Fibroblast of skin of scalp (primary cell): ENCODE results near the gene MIGA1.
"Not testable (repeated sequence)": the region's sequence is repeated elsewhere in the genome, so short reads cannot be mapped to it uniquely, and the experiment has no call there.

Experiments used
- DNase-seq: peaks from one replicate; pipeline ENCODE4 v3.0.0-alpha.2; 2013

MIGA1 gene

DNA sequence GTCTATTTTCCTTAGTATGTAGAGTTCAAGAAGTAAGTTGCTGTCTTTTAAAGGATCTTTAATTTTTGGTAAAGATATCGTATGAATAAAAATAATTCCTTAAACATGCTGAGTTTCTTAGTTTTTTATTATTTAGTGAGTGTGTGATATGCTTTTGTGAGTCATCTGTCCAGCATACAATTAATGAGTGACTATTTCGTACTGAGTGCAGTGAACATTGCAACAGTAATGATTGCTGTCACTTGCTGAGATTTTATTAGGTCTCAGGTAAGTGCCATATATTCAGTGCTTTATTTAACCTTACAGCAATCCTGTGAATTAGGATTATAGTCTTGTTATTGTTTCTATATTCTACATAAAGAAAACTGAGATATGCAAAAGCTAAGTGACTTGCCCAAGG lies 22.6 kb downstream of the MIGA1 start:
- DNase-seq, result no peak

DNA sequence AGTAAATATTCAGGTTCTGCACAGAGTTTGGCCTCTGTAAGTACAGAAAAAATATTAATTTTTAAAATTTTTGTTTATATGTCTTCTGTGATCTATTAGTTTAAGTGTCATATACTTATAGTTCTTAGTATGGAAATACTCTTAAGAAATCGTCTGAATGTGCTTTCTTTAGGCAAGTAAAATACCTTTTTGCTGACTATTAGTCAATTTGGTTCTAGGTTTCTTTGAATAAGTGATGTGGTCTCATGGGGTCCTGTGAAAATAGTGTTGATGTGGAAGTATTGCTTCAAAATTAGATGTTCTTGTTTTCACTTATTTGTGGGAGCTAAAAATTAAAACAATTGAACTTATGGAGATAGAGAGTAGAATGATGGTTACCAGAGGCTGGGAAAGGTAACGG lies 23.9 kb downstream of the MIGA1 start:
- DNase-seq, result no peak

- not testable (repeated sequence) for DNase-seq
These were observed 30.5 kb downstream of the MIGA1 start for GRCh38 chr1:77809787-77810462.

DNA sequence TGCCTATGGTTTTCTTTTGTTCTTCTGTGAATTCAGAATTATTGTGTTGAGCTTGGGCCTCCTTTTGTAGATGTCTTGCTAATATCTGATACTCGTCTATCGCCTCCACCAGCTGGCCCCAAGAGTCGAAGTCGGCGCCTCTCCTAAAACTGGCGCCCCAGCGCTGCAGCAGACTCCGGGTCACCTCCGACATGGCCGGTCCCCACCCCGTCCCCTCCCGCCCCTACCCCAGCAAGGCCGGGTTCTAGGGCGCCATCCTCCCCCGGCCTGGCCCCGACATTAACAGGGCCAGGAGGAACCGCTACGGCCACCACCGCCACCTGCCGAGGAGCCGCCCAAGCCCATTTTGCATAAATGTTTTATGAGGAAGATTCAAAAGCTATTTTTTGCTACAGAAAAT lies 32.1 kb downstream of the MIGA1 start:
- DNase-seq, result not testable (repeated sequence)

- DNase-seq, result no peak
These were observed 38.1 kb downstream of the MIGA1 start for GRCh38 chr1:77817368-77818209.

GRCh38 chr1:77820121-77820520 lies 40.7 kb downstream of the MIGA1 start:
- no peak for DNase-seq

- DNase-seq, result peak; percentile 82
These were observed 44.6 kb downstream of the MIGA1 start for GRCh38 chr1:77824079-77824478.

GRCh38 chr1:77824694-77825093 lies 45.2 kb downstream of the MIGA1 start:
- no peak for DNase-seq

DNA sequence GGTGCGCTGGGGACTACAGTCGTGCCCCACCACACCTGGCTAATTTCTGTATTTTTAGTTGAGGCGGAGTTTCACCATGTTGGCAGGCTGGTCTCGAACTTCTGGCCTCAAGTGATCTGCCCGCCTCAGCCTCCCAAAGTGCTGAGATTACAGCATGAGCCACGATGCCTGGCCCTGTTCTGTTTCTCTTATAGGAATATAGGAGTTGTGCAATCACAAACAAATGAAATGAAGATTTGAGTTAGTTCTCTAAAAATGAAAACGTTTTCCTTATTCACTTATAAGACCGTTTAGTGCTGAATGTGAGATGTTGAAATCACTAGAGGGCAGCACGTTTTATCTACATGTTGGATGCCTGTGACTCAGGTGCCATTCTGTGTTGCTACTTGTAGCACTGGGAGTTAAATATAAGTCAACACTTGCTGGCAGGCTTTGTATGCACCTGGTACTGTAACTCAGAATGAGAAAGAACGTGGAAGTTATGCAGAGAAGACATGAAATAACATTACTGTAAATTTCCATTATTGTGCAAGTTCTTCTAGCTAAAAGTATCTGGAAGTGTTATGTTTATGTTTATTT lies 45.8 kb downstream of the MIGA1 start:
- peak; percentile 59 for DNase-seq

DNA sequence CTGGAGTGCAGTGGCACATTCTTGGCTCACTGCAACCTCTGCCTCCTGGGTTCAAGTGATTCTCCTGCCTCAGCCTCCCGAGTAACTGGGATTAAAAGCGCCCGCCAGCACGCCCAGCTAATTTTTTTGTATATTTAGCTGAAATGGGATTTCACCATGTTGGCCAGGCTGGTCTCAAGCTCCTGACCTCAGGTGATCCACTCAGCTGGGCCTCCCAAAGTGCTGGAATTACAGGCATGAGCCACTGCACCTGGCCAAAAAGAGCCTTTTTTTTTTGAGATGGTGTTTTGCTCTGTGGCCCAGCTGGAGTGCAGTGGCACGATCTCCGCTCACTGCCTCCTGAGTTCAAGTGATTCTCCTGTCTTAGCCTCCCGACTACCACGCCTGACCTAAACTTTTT lies 47.4 kb downstream of the MIGA1 start:
- DNase-seq, result not testable (repeated sequence)

DNA sequence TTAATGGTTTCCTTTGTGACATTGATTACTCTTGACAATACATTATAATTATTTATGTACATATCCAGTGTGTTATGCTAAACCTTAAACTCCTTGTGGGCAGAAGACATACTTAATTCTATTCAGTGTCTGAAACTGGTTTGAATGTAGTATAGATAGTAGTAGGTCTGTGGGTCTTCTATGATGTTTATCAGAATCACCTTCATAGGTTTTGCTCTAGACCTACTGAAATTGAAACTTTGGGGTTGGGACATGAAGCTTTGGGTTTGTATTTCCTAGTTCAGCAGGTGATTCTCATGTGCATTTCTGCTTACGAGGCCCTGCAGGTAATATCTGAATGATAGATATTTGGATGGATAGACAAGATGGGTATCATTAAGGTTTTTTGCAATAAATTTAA lies 48.6 kb downstream of the MIGA1 start:
- DNase-seq, result no peak

DNA sequence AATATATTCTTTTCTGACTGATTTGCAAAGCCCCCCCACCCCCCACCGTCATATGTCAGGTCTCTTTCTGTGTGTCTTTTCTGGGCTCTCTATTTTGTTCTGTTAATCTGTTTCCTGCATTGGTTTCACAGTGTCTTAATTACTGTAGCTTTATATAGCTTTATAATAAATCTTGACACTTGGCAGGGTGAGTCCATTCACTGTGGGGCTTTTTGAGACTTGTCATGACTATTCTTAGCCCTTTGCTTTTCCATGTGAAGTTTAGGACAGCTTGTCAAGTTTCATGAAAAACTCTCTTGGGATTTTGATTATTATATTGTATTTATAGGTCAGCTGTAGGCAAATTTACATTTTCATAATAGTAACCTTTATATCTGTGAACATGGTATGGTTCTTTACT lies 50.4 kb downstream of the MIGA1 start:
- no peak for DNase-seq

DNA sequence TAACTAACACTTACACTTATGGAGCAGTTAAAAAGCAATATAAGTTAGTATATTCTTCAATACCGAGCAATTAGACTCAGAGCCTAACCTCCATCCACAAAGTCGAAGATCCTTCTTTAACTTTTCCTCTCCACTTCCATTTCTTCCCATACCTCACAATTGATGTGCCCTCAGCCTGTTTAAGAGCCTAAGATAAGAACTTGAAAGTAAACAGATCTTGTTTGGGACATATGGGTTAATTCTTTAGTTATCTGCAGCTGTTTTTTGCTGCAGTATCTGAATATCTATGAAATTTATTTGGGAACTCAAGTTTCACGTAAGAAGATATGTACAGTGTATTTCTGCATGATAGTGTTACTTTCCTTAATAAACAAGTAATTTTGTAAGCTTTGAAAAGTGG lies 51.5 kb downstream of the MIGA1 start:
- no peak for DNase-seq

DNA sequence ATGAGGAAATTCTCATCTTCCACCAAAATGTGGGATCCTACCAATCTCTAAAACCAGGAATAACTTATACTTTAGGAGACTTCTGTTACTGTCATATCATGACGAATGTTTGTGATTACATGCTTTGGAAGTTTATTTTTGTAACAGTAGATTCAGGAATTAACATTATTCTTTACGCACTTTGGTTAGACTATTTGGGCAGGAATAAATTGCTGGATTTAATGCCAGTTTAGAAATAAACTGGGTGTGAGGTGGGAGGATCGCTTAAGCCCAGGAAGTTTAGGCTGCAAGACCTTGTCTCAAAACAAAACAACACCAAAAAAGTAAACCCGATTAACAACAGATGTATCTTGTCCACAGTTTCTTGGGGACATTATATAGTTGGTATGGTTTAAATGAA lies 52.1 kb downstream of the MIGA1 start:
- DNase-seq, result no peak

- DNase-seq, result peak; percentile 83
These were observed 52.7 kb downstream of the MIGA1 start for GRCh38 chr1:77831976-77832711.

GRCh38 chr1:77832901-77833300 lies 53.5 kb downstream of the MIGA1 start:
- DNase-seq, result peak; percentile 98

DNA sequence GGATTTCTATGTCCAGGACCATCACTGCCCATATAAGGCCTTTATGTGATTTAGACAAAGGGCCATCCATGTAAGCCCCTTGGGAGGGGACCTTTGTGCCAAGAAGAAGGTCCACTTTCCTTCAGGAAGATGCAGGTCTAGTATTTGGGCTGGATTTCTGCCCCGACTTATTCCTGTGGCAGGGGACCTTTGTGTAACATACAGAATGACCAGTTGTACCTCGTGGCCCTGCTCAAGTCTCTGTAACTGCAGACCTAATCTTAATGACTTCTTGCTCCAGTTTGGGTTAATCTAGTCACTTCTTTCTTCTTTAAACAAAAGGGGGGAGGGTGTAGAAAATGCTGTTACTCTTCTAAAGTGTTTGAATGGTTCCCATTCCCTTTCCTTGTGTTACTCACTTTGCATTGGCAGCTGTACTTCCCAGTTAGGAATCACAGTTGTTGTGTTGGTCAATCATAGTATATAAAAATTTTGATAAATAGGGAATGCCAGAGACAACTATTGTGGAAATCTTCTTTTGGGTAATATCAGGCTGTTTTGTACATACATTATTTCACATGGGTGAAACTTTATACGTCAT lies 54.2 kb downstream of the MIGA1 start:
- no peak for DNase-seq

DNA sequence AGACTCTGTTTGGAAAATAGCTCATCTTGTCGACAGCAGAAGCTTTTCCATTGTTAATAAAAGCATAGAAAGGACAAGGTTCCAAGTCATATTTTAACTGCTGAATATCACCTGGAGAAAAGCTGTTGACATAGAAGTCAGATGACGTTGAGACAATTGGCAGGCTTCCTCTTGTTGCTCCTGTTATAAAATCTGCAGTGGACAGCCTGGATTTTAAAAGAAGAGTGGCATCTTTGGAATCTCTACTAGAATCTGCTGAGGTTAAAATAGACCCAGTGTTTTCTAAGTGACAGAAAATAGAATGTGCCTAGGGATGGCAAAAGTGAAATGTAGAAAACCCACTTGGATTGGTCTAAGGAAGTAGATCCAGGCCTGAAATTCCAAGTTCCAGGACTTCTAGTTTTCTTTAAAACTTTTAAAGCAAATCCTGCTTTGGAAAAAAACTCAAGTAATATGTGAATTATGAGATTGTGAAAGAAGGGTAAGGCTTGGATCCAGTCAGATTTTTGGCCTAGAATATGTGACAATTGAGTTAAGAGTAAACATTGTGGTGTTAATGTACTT lies 55.4 kb downstream of the MIGA1 start:
- DNase-seq, result peak; percentile 64

DNA sequence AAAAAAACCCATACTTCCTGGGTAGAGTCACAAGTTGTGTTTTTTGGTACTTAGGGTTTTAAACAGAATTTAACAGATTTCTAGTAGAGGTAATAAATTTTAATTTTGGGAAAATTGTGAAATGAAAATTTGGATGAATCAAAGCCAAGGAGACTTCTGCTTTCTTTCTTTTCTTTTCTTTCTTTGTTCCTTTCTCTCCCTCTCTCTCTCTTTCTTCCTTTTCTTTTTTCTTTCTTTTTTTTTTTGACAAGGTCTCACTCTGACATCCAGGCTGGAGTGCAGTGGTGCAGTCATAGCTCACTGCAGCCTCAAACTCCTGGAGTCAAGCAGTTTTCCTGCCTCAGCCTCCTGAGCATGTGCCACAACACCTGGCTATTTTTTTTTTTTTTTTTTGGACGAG lies 62.1 kb downstream of the MIGA1 start:
- DNase-seq, result no peak

DNA sequence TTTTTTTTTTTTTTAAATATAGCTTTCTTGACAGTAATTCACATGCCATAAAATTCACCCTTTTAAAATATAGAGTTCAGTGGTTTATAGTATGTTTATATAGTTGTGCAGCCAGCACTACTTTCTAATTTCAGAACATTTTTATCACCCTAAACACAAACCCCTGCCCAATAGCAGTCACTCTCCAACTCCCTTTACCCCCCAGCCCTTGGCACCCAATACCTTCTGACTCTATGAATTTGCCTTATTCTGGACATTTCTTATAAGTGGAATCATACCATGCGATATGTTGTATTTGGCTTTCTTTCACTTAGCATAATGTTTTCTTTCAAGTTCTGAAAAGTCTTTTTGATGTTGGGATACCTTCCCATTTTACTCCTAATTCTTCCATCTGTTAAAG lies 66.5 kb downstream of the MIGA1 start:
- no peak for DNase-seq

DNA sequence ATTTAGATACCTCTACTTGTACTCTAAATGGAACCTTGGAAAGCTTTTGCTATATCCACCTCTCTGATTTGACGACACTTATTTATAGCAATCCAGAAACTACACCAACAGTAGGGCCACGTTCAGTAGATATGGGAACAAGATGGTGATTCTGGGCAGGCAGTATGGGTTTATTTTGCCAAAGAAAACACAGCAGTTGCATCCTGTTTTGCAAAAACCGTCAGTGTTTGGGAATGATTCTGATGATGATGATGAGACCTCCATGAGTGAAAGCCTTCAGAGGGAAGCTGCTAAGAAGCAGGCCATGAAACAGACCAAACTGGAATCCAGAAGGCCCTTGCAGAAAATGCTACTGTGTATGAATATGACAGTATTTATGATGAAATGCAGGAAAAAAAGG lies 67.5 kb downstream of the MIGA1 start:
- DNase-seq, result no peak

- no peak for DNase-seq
These were observed 68.2 kb downstream of the MIGA1 start for GRCh38 chr1:77847621-77848080.
